ENCODE data around the gene TAAR6.
A peak's percentile ranks its signal among the peaks of the same experiment; 100 is the strongest.
"Not testable (repeated sequence)": the region's sequence is repeated elsewhere in the genome, so short reads cannot be mapped to it uniquely, and the experiment has no call there.

Gene TAAR6

DNA sequence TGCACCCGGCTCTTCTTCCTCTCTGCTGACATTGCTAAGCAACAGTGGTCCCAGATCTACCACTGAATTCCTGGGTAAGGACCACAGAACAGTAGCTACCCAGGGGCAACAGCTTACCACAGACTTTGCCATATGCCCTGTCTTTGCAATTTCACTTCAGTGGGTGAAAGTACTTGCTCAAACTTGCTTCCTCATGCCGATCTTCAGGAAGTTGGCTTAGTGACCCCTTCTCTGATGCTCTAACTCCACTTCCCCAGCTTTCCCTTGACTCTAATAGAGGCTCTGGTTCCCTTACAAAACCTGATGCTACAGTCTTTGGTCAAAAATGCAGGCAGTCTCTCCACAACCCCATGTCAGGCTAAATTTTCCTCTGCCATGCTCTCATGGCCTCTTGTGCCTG is 22.7 kb downstream of the TAAR6 start:
- DNase-seq, result no peak

DNA sequence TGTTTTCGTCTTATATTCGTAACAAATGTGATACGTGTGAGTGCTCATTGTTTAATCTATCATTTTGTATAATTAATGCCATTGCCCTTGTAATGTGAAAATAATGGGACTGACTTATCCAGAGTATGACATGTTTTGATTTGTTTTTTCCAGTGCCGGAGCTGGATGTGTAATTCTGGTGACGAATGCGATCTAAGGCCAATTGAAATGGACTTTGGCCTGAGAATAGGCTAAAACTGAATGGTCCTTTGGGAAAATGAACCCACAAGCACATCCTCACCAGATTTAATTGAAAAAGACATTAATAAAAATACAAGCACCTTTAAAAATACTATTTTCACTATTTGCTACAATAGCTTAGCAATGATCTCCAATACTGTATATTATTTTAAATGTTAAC is 26.1 kb downstream of the TAAR6 start:
- DNase-seq, result no peak

DNA sequence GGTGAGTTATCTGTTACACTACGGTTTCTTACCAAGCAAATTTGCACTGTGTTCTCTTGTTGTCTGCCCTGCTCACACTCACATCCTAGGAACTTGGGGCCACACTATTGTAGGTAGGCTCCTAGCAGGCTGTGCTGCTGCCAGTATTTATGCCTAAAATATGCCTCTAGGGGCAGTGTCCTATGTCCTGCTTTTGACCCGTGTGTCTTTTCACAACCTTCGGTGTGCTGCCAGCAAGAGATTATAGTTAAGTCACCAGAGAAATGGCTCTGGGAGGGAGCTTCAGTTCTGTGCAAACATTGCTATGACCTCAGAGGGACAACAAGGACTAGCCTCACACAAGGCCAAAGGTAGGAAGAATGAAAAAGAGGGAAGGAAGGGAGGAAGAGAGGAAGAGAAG is 28.4 kb downstream of the TAAR6 start:
- no peak for DNase-seq

DNA sequence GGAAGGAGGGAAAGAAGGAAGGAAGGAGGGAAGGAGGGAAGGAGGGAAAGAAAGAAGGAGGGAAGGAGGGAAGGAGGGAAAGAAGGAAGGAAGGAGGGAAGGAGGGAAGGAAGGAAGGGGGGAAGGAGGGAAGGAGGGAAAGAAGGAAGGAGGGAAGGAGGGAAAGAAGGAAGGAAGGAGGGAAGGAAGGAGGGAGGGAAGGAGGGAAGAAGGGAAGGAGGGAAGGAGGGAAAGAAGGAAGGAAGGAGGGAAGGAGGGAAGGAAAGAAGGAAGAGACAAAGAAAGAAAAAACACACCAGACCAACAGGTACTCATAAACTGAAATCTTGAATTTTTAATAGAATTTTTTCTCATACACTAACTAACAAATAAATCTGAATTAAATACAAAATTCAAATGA is 30.8 kb downstream of the TAAR6 start:
- DNase-seq, result not testable (repeated sequence)

DNA sequence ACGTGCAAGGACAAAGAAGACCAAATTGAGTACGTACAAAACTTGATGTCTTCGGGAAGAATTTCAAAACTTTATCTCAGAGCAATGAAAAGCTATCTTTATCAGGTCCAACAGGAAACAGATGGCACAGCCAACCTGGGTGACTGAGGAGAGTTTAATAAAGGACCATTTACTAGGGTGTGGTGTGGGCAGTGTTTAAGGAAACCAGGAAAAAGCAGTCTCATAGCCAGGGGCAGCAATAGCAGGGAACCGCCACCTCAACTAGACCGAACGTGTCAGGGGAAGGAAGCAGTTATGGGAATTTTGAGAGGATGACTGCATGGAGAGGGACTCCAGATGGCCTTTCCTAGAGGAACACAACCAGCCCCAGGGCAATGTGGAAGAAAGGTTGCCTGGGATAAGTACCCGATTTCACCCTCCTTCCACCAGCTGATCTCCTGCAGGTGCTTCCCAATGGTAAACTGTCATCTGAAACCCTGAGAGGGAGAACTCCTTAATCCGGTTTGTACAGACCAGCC is 34.6 kb downstream of the TAAR6 start:
- no peak for DNase-seq

DNA sequence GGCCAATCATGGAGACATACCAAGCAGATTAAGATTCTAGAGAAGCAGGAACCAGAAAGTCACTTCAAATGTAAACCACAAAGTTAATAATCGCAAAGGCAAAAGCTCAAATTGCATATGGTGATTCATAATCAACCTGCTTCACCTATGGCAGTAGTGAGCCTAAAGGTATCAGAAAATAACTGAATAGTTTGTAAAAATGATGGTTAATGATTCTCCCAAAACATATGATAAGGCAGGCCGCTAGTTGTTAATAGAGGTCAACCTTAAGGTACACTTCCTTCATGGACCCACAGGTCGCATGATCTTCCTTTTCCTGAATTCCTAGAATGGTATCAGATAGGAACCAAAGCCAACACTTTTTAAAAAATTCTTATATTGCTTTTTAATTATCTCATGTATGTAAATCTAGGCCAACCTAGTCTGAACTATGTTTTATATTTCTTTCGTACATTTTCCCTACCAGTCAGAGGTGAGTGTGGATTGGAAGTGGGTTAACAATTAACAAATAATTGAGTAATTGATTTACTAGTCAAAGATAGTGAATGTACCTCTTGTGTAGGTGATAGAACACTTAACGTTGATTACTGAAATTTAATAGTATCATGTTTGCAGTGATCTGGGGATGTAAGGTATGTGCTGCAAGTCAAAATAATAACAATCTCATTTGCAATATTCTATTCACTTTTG is 37.6 kb downstream of the TAAR6 start:
- no peak for DNase-seq

DNA sequence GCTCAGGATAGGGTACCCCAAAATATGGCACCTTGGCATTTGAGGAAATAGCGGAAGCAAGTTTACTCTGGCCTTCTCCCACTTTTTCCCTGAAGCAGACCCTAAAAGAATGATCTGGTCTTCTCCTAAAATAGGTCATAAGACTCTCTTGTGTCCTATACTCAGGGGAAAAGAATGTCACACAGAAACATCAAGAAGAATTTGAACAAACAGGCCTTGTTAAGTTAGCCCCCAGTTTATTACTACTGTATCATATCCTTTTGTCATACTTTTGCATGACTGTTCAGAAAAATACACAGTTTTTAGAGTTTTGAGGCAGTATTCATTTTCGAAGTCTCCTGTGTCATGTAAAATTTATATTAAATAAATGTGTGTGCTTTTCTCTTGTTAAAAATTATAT is 41.5 kb downstream of the TAAR6 start:
- no peak for DNase-seq

DNA sequence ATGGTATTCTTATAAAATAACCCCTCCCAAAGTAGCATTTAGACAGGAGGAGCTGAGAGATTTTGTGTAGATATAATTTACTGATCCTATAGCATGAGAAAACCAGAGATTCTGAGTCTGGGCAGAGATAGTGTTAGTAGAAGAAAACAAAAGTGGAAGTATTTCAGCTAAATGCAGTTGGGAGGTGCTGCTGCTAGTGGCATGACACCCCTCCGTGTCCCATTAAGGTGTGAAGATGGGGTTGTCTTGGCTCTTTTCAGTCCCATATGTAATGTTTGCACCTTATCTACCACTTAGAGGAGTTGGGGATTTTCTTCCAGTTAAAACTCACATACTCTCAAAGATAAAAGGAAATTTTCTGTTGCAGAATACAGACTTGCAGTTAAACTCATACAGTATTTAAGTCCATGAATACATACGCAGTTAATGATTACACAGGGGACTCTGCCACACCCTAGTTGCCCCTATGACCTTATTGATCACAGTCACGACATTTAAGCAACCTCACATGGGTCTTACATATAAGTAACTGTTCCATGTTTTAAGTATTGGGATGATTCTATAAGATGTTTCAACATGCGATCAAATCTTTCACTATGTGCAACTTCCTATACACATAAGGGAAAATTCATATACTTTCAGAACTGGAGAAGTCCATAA is 42.5 kb downstream of the TAAR6 start:
- DNase-seq, result peak in 1 of 2 donors; percentile 20

DNA sequence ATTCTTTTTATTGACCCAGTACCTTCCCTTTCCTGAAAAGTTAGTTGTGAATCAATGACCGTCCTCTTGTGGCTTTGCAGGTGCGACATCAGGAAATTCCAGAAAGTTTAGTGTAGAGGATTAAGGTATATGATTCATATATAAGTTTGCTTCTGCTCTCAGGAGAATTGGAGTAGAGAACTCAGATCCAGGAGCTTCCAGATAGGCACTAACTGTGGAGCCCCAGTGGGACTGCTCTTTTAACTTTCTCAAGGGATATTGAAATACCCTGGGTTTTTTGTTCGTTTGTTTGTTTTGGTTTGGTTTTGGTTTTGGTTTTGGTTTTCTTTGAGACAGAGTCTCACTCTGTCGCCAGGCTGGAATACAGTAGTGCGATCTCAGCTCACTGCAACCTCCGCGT is 44.4 kb downstream of the TAAR6 start:
- no peak for DNase-seq

DNA sequence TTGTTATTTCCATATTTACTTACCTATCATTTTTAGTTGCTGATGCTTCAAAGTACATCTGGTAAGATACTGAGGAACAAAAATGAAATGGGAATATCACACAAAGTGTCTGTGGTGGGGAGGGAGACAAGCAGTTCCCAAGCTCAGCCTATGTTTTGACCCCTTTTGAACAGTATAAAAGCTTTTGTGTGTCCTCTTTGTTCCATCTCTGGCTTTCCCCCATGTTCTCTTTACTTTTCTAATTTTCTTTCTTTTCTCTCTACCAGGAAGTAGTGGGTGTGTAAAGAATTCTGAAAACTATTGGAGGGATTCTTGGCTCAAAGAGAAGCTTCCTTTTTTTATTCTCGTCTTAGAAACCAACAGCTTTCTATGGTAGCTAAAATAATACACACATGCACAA is 46.6 kb downstream of the TAAR6 start:
- no peak for DNase-seq
